ENCODE results near the gene UPP2. TPM values are rescaled to one million over a fixed set of nuclear protein-coding genes. Genes with fewer than 3 reads are reported as not detected.

The UPP2 gene
- total RNA-seq (2014; rRNA removed; shearing (Covaris generic)): not detected in 2 replicates

- H3K9me3 ChIP-seq (replicated peaks): no peaks in the 10 kb centered on the region
- H3K36me3 ChIP-seq: no peaks in the 10 kb centered on the region
- no peaks in the 10 kb centered on the region for H3K4me1 ChIP-seq
These were observed at the start of gene UPP2 for GRCh38 chr2:158101384-158101926. UPP2 (plus strand) TSS chr2:158101876; CDS start chr2:158102064, 188 bp downstream.

GRCh38 chr2:158052761-158053160, 48.9 kb upstream of the UPP2 start:
- Histone ChIP-seq H3K36me3 (no peaks in the 10 kb centered on the region), H3K27me3 (no peaks in the 10 kb centered on the region), H3K4me3 (no peak overlapping the region), H3K9me3 (replicated peaks) (no peaks in the 10 kb centered on the region), H3K27ac (no peak overlapping the region), H3K4me1 (peaks cover 9% of the 10 kb centered on the region)
- no peak for DNase-seq

More at GRCh38 chr2:158101384-158101926, at the start of gene UPP2:
- no peak within 1 kb of the TSS for H3K4me3 ChIP-seq
- H3K27ac ChIP-seq: no peak within 1 kb of the TSS
- H3K27me3 ChIP-seq: no peaks in the 10 kb centered on the region
- no peak for DNase-seq

DNA sequence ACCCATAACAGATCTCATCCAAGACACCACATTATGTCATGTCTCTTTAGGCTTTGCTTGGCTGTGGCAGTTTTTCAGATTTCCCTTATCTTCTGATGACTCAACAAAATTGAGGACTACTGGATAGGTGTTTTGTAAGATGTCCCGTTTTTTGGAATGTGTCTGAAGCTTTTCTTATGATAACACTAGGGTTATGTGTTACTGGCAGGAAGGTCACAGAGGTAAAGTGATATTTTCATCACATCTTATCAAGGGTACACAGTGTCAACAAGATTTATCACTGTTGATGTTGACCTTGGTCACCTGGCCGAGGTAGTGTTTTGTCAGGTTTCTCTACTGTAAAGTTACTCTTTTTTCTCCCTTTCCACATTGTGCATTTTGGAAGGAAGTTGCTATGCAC, 44.8 kb upstream of the UPP2 start:
- H3K4me3 ChIP-seq: no peak overlapping the region
- H3K27ac ChIP-seq: no peak overlapping the region
- no peaks in the 10 kb centered on the region for H3K27me3 ChIP-seq
- DNase-seq: no peak
- H3K9me3 ChIP-seq (replicated peaks): no peaks in the 10 kb centered on the region
- H3K36me3 ChIP-seq: no peaks in the 10 kb centered on the region
- peaks cover 11% of the 10 kb centered on the region for H3K4me1 ChIP-seq

- no peak for DNase-seq
- Histone ChIP-seq H3K4me1 (peaks cover 11% of the 10 kb centered on the region), H3K36me3 (no peaks in the 10 kb centered on the region), H3K4me3 (no peak overlapping the region), H3K27me3 (no peaks in the 10 kb centered on the region), H3K9me3 (replicated peaks) (no peaks in the 10 kb centered on the region), H3K27ac (no peak overlapping the region)
These were observed 41.4 kb upstream of the UPP2 start for GRCh38 chr2:158060160-158060834.

DNA sequence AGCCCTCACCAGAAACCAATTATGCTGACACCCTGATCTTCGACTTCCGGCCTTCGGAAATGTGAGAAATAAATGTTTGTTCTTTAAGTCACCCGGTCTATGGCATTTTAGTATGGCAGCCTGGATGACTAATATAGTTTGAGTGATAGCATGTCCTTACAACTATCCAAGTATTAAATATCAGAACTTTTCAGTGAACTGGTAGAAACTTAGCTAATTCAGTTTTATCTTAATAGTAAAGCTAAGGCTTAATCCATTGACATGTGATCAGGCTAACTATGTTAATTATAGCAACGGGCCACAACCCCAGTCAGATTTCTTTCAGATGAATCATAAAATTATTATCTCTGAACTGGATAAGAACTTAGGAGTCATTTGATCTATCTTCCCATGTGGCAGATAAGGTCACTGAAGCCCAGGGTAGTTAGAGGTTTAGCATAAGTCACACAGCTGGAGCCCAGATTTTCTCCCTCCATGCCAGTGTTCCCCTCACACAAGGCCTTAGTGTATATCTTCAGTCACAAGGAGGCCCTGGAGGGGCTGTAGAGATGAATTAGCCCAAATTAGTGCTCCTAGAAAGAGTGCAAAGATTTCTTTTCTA, 40.7 kb upstream of the UPP2 start:
- no peaks in the 10 kb centered on the region for H3K36me3 ChIP-seq
- peak in 1 of 2 experiments; percentile 33 for DNase-seq
- H3K27ac ChIP-seq: no peak overlapping the region
- no peaks in the 10 kb centered on the region for H3K27me3 ChIP-seq
- peaks cover 11% of the 10 kb centered on the region for H3K4me1 ChIP-seq
- H3K9me3 ChIP-seq (replicated peaks): no peaks in the 10 kb centered on the region
- no peak overlapping the region for H3K4me3 ChIP-seq

- Histone ChIP-seq H3K4me3 (no peak overlapping the region), H3K36me3 (no peaks in the 10 kb centered on the region), H3K27ac (no peak overlapping the region), H3K27me3 (no peaks in the 10 kb centered on the region), H3K9me3 (replicated peaks) (no peaks in the 10 kb centered on the region), H3K4me1 (peaks cover 11% of the 10 kb centered on the region)
- no peak for DNase-seq
These were observed 39.9 kb upstream of the UPP2 start for GRCh38 chr2:158061763-158062162.

DNA sequence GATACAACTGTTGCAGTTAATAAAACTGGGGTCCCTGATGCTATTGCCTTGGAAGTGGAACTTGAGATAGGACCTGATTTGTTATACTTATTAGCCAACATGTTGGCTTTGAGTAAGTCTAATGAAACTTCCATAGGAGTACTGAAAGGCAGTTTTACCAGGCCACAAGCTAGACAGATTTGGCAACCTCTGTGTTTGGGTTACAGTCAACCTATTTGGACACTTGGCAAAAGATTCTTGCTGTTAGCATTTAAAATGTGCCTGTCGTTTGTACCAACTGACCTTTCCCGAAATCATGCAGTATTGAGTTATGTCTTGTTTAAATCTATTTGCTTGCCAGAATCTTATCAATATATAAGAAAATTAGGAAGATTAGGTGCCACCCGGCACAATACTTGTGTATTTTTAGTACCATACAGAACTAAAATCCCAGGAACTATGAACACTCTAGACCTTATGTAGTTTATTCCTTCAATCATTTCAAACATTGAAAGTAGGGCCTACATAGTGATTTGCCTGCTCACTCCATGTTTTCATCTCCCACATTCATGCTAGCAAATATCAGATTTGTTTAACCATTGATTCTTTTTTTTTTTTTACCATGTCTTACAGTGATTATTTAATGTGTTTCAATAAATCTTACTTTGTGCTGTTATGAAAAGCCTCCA, 35.5 kb upstream of the UPP2 start:
- no peaks in the 10 kb centered on the region for H3K9me3 ChIP-seq (replicated peaks)
- H3K27ac ChIP-seq: no peak overlapping the region
- H3K36me3 ChIP-seq: no peaks in the 10 kb centered on the region
- H3K4me1 ChIP-seq: peaks cover 2% of the 10 kb centered on the region
- H3K27me3 ChIP-seq: no peaks in the 10 kb centered on the region
- DNase-seq: no peak
- H3K4me3 ChIP-seq: no peak overlapping the region

GRCh38 chr2:158071018-158071417, 30.7 kb upstream of the UPP2 start:
- Histone ChIP-seq H3K4me1 (peaks cover 6% of the 10 kb centered on the region; the same call in 1 of the 2 replicates), H3K4me3 (no peak overlapping the region), H3K27ac (no peak overlapping the region), H3K9me3 (replicated peaks) (no peaks in the 10 kb centered on the region; the same call in 1 of the 2 replicates), H3K36me3 (no peaks in the 10 kb centered on the region), H3K27me3 (no peaks in the 10 kb centered on the region)
- DNase-seq: no peak

DNA sequence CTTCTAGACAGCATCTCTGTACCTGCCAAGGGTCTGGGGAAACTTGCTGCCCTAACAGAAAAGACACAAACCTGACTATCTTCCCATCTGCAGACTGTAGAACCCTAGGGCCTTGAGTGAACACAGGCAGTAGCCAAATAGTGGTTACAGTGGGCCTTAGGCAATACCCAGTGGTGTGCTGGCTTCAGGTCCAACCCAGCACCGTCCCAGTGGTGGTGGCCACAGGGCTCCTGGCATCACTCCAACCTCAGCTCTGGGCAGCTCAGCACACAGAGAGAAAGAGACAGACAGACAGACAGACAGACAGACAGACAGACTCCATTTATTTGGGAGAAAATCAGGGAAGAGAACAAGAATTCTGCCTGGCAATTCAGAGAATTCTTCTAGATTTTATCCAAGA, 29.3 kb upstream of the UPP2 start:
- H3K36me3 ChIP-seq: no peaks in the 10 kb centered on the region
- DNase-seq: no peak
- H3K27ac ChIP-seq: no peak overlapping the region
- H3K4me3 ChIP-seq: no peak overlapping the region
- peaks cover 1% of the 10 kb centered on the region; the same call in 1 of the 2 replicates for H3K9me3 ChIP-seq (replicated peaks)
- H3K4me1 ChIP-seq: peaks cover 6% of the 10 kb centered on the region; the same call in 1 of the 2 replicates
- no peaks in the 10 kb centered on the region for H3K27me3 ChIP-seq

- Histone ChIP-seq H3K9me3 (replicated peaks) (peaks cover 4% of the 10 kb centered on the region; the same call in 1 of the 2 replicates), H3K4me3 (no peak overlapping the region), H3K36me3 (no peaks in the 10 kb centered on the region), H3K27ac (no peak overlapping the region), H3K27me3 (no peaks in the 10 kb centered on the region), H3K4me1 (no peaks in the 10 kb centered on the region)
- no peak for DNase-seq
These were observed 22.0 kb upstream of the UPP2 start for GRCh38 chr2:158079672-158080071.

DNA sequence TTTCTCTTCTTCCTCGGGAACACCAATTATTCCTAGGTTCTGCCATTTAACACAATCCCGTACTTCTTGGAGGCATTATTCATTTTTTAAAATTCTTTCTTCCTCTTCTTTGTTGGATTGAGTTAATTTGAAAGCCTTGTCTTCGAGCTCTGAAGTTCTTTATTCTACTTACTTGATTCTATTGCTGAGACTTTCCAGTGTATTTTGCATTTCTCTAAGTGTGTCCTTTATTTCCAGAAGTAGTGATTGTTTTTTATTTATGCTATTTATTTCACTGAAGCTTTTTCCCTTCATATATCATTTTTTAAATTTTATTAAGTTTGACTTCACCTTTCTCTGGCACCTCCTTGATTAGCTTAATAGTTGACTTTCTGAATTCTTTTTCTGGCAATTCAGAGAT, 13.6 kb upstream of the UPP2 start:
- no peaks in the 10 kb centered on the region; the same call in 1 of the 2 replicates for H3K9me3 ChIP-seq (replicated peaks)
- no peak for DNase-seq
- no peak overlapping the region for H3K27ac ChIP-seq
- no peaks in the 10 kb centered on the region for H3K4me1 ChIP-seq
- no peak overlapping the region for H3K4me3 ChIP-seq
- no peaks in the 10 kb centered on the region for H3K27me3 ChIP-seq
- no peaks in the 10 kb centered on the region for H3K36me3 ChIP-seq

GRCh38 chr2:158089322-158089721, 12.4 kb upstream of the UPP2 start:
- Histone ChIP-seq H3K4me3 (no peak overlapping the region), H3K9me3 (replicated peaks) (no peaks in the 10 kb centered on the region; the same call in 1 of the 2 replicates), H3K4me1 (no peaks in the 10 kb centered on the region), H3K27ac (no peak overlapping the region), H3K36me3 (no peaks in the 10 kb centered on the region), H3K27me3 (no peaks in the 10 kb centered on the region)
- DNase-seq: no peak

DNA sequence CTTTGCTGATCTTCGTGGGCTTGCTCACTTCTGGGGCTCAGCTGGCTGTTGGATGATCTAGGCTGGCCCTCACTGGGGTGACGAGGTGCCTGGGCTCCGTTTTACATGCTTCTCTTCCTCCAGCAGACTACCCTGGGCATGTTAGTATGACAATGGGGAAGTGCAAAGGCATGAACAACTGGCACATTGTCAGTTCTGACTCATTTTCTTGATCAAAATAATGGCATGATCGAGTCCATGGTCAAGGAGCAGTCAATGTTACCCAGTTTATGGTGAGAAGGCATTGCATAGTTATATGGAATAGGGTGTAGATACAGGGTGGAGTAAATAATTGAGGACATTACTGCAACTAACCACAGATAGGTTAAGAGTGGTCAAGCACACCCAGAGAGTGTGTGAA, 10.0 kb upstream of the UPP2 start:
- Histone ChIP-seq H3K27me3 (no peaks in the 10 kb centered on the region), H3K4me3 (no peak overlapping the region), H3K4me1 (no peaks in the 10 kb centered on the region), H3K27ac (no peak overlapping the region), H3K9me3 (replicated peaks) (no peaks in the 10 kb centered on the region; the same call in 1 of the 2 replicates), H3K36me3 (no peaks in the 10 kb centered on the region)
- DNase-seq: no peak

DNA sequence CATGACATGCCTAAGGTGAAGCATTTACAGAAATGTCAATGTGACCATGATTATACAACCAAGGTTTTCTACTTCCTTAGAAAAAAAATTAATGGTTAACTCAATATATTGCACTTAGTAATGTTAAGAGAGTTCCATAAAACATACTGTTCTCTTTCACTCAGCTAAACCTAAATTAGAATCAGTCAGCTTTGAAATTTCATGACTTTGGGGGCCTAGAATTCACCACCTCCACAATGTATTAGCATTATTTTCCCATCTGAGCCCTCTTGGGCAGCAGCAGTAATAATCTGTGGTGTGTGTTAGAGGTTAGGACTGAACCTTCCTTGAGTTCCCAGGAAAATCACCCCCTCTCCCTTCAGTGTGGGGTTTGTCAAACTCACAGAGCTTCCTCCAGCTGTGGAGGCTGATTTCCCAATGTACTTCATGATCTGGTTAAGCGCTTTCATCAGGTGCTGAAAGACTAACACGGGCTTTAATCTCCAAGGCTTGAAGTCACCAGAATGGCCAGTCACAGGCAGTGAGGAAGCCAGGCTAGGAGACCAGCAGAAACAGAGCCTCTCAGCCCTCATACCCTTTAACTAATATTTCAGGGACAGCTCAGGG, 7.1 kb upstream of the UPP2 start:
- no peak for DNase-seq
- Histone ChIP-seq H3K27ac (no peak overlapping the region), H3K27me3 (no peaks in the 10 kb centered on the region), H3K9me3 (replicated peaks) (no peaks in the 10 kb centered on the region), H3K4me3 (no peak overlapping the region), H3K36me3 (no peaks in the 10 kb centered on the region), H3K4me1 (no peaks in the 10 kb centered on the region)

DNA sequence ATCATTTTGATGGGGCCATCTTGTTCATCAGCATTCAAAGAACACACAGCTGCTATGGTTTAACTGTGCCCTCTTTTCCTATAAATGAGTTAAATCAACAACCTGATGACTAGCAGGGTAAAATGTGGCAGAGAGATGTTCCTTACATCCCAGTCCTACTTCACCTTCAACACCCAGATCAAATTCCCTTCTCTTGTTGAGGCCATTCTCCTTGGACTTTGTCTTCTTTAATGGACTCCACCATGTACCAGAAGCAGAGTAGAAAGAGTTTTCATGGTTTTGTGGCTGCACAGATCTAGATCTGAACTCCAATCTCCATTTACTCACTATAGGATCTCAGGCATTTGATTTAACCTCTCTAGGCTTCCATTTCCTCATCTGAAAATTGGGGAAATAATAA, 6.4 kb upstream of the UPP2 start:
- Histone ChIP-seq H3K36me3 (no peaks in the 10 kb centered on the region), H3K4me1 (no peaks in the 10 kb centered on the region), H3K9me3 (replicated peaks) (no peaks in the 10 kb centered on the region), H3K4me3 (no peak overlapping the region), H3K27ac (no peak overlapping the region), H3K27me3 (no peaks in the 10 kb centered on the region)
- DNase-seq: no peak
